ENCODE measurements around the gene AMACR.
"Not testable (repeated sequence)": the region's sequence is repeated elsewhere in the genome, so short reads cannot be mapped to it uniquely, and the experiment has no call there.

AMACR gene

GRCh38 chr5:34035756-34036155 is 27.9 kb upstream of the AMACR start:
- FAIRE-seq = no peak

DNA sequence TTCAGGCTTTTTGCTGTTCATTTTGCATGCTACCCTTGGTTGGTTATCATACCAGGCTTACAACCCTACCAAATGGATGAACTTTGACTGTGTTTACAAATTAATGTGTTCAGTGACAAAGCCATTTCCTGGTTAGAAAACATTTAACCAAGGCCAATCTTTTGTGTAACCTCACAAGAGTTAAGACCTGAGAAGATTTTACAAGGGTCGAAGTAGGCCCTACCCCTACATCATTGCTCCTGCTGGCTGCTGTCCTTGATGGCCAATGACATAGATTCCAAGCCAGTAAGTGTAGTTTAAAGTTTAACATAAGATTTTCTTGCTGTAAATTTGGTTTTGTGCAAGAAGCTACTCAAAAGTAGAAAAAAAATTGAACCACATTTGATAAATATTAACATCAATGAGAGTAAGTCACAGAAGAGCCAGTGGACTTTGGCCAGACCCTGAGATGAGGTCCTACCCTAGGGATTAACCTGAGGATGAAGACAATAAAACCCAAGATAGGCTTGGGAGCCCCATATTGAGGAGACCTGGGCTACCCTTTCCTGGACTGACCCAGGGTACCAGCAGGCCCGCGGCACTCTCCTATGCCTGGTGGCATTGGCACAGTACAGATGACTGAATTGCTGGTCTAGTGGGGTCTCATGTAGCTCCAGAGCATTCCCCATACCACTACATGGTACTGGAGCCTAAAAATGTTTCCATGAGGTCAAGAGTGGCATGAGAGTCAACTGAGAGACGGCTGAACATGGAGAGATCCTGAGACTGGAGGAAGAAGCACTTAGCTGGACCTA is 26.9 kb upstream of the AMACR start:
- no peak for FAIRE-seq

DNA sequence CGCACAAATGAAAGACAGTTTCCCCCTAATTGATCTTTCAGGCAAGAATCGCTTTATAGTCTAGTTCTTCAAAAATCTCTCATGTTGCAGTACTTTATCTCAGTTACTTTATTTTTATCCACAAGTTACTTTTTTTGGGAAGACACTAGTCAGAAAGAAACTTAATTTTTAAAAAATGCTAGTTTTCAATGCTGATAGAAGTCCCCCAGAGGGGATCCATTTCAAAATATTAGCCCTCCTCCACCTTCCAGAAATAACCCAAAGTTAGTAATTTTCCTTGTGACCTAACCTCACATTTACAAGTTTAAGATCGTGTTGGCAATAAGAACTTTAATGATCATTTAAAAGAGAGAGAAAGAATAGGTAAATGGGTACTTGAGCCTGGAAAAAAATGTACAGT is 24.1 kb upstream of the AMACR start:
- FAIRE-seq = no peak

- FAIRE-seq = no peak
Observed at GRCh38 chr5:34031117-34031516, 23.3 kb upstream of the AMACR start.

DNA sequence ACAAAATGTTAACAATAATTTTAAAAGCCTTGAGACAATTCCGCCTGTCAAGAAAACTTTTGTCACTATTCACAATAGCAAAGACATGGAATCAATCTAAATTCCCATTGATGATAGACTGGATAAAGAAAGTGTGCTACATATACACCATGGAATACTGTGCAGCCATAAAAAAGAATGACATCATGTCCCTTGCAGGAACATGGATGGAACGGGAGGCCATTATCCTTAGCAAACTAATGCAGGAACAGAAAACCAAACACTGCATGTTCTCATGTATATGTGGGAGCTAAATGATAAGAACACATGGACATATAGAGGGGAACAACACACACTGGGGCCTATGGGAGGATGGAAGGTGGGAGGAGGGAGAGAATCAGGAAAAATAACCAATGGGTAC is 22.7 kb upstream of the AMACR start:
- FAIRE-seq = not testable (repeated sequence)

GRCh38 chr5:34030048-34030447 is 22.2 kb upstream of the AMACR start:
- no peak for FAIRE-seq

DNA sequence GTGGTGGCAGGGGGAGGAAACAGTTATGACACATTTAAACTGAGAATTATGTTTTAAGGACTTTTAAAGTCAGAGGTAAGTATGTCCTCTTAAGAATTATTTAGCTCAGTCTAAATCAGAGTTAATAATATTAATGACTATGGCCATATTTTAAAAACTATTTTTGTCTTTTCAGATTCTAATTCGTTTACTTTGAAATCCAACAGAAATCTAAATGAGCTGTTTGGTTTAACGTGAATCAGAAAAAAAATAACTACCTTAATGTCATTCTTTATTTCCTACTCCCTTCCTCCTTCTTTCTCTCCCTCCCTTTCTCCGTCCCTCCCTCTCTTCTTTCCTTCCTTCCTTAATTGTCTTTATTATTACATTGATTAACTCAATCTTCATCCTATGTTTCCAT is 20.5 kb upstream of the AMACR start:
- no peak for FAIRE-seq

DNA sequence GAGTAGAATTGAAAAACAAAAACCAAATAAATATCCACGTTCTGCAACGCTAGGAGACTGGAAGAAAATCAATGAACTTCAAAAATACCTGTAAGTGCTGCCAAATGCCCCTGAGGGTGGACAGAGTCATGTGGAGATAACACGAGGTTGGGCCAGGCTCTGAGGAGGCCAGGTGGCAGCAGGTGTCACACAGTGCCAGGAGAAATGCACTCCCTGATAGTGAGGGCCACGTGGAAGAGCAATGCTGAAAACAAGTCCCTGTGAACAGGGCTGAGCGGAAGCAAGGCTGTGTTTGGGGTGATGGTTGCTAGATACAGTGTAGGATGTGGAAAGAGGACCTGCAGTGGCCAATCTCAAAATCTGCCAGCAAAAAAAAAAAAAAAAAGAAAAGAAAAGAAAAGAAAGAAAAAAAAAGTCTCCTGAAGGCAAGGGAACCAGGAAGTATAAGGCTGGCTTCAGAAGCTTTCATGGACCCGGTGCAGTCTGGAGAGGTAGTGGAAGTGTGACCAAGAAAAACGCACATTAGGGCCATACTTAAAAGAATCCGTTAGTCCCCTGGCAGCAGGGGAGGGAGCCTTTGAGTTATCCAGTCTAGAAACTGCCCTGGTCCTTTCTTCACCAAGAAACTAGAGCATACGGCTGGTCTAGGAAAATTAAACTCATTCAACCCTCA is 18.4 kb upstream of the AMACR start:
- FAIRE-seq = no peak

DNA sequence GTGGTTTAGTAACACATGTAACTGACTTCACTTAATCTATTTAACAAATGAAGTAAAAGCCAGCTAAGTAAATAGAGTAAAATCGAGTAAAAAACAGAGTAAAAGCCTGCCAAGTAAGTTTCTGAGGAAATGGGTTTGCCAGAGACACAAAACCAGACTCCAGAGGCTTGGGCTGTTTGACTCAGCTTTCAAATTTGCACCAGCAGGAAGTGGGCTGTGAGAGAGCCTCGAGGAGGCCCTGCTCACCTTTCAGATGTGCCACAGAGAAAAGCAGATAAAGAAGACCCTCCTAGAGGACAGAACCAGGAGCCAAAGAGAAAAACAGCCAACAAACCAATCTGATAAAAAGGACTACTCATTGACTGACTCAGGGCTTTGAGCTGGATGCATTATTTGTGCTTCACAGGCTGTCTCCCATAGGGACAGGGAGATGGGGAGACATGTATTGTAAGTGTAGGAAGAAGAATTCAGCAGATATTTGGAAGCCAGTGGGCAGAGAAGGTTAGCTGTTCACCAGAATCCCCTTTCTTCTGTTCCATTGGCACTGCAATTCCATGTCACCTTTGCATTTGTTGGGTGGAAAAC is 14.4 kb upstream of the AMACR start:
- FAIRE-seq = no peak

GRCh38 chr5:34021334-34021733 is 13.5 kb upstream of the AMACR start:
- FAIRE-seq = no peak

DNA sequence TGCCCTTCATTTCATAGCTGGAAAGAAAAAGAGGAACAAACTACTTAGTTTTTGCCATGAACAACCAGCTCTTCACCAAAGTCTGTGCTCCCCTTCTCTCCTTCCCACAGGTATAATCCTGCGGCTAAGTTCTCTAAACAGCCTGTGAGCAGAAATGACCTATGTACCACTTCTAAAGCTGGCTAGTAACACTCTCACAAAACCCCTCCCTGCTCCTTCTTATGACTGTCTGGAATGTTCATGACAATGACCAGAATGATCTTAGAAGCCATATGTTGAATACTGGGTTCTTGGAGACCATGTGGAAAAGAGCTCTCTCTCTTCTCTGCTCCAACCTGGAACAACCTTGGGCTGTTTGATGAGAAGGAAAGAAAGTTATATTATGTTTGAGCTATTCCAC is 12.9 kb upstream of the AMACR start:
- no peak for FAIRE-seq

- no peak for FAIRE-seq
Observed at GRCh38 chr5:34017254-34017653, 9.4 kb upstream of the AMACR start.

DNA sequence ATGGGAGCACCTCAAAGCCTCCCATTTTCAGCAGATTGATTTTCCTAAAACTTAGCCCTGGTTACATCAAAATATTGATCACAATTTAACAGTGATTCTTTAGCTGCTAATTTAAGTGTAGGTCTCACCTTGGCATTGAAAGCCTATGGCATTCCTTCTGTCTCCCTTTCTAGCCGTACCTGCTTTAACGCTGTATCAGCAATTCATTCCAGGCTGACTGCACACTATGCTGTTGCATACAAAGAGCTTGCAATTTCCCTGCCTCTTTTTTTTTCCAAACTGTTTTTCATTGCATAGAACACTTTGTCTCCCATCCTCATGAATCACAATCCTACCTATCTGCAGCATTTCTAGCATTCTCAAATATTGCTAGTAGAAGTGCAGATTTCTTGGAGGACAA is 8.9 kb upstream of the AMACR start:
- no peak for FAIRE-seq

DNA sequence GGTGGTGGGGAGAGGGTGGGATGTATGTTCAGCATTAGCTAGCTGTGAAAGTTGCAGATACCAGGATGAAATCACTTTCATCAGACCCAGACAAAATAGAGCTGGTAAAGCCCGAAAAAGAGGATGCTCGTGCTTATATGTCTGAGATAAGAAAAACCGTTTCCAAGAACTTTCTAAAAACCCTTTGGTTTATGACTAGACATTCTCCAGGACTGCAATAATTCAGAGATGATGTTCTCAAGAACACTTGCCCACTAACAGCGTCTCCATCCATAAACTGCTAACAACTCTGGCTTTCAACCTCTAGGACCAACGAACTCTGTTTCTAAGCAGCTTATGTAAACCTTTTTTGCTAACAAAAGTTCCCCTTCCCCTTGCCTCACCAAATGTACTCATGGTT is 8.4 kb upstream of the AMACR start:
- no peak for FAIRE-seq

GRCh38 chr5:34015120-34015822 is 7.4 kb upstream of the AMACR start:
- no peak for FAIRE-seq

DNA sequence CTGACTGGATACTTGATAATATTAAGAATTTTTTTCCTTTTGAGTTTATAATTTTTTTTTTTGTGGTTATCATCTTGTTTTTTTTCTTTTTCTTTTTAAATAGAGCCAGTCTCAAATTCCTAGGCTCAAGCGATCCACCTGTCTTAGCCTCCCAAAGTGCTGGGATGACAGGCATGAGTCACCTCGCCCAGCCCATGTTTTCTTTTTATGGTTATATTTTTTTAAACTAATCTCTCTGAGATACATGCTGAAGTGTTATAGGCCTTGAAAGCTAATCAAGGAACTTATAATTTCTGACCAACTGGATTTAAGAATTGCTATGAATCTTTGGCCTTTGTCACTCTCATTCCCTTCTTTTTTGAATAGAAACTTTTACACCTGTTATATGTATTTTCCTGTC is 6.8 kb upstream of the AMACR start:
- FAIRE-seq = no peak

GRCh38 chr5:34013547-34013946 is 5.7 kb upstream of the AMACR start:
- no peak for FAIRE-seq

DNA sequence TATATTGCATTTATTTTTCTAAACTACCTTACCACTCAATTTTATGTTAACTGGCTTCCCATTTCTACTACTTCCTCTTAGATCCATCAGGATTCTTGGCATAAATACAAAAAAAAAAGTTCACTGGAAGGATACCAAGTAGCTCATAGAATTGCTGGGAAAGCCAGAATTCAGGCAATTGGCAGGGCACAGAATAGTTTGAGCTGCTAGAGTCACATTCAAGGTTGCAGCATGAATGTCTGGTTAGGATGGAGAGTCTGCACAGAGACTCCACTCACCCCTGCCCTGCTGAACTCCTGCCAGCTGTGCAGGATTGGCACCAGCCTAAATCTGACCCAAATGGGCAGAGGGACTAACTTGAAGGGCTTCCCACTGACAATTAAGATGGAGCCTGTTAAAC is 4.9 kb upstream of the AMACR start:
- FAIRE-seq = no peak

- FAIRE-seq = no peak
Observed at GRCh38 chr5:34011536-34011935, 3.7 kb upstream of the AMACR start.

DNA sequence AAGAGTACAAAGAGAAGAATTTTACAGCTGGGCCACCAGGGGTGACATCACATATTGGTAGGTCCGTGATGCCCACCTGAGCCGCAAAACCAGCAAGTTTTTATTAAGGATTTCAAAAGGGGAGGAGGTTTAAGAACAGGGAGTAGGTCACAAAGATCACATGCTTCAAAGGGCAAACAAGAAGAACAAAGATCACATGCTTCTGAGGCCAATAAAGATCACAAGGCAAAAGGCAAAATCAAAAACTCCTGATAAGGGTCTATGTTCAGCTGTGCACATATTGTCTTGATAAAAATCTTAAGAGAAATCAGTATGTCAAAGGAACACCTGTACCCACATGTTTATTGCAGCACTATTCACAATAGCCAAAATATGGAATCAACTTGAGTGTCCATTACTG is 2.3 kb upstream of the AMACR start:
- FAIRE-seq = not testable (repeated sequence)

GRCh38 chr5:34009610-34010009 is 1.8 kb upstream of the AMACR start:
- no peak for FAIRE-seq

DNA sequence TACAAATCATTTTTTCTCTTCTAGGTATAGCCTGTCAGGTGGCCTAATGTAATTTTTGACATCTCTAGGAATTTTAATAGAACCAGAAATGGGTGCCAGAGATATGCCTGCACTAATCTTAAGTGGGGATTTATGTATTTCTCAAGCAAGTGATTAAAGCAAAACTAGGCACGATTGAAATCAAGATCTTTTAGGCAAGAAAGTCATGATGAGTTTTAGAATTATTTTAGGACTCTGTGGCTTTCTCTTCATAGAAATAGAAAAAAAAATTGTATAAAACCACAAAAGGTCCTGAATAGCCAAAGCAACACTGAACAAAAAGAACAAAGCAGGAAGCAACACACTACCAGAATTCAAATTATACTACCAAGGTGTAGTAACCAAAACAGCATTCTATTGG is 952 bp upstream of the AMACR start:
- FAIRE-seq = no peak

DNA sequence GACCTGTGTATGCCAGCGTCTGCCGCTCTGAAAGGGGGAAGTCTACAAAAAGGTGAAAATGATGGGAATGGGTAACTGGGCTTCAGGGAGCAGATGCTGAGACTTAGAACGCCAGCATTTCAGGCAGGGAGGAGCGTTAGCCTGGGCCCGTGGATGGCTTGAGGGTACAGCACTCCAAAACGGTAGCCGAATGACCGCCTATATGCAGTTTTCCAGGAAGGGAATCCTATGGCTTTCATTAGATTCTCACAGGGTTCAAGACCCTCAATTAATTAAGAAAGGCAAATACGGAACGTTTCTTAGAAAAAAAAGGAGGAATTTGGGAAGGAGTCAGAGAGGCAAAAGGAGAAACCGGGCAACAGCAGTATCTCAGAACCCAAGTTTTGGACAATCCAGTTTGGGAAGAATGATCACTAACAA is 639 bp downstream of the AMACR start:
- no peak for FAIRE-seq

DNA sequence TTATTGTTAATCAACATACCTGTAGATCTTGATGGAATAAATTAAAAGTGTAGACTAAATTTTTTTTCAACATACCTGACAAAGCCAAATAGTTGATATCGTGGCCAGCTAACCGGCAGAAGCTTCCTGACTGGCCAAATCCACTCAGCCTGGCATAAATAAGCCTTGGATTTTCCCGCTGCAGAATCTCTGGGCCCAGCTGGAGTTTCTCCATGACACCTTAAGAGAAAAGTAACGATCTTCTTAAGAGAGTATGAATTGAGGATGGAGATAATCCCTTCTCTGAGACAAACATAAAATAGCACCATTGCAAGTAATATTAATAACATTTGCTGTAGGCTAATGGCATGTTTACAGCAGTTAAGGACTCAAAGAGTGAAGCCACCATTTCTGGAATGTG is 2.2 kb downstream of the AMACR start:
- no peak for FAIRE-seq

Data from TTC549 (cell line).